Kidney (tissue), 22 donors: ENCODE measurements around the gene PCDH1. TPM values are rescaled to one million over a fixed set of nuclear protein-coding genes. Genes with fewer than 3 reads are reported as not detected.
A peak's percentile ranks its signal among the peaks of the same experiment; 100 is the strongest.
"Not testable (repeated sequence)": the region's sequence is repeated elsewhere in the genome, so short reads cannot be mapped to it uniquely, and the experiment has no call there.

Experiments
- DNase-seq, 5 donors: peaks; one replicate each; pipeline ENCODE4 v3.0.0-alpha.2; 2013 to 2020
- FAIRE-seq: peaks from 2 replicates; lab custom pipeline; 2012; peaks lifted over from hg19 to GRCh38; lab: Jason Lieb, UNC
- H3K27ac ChIP-seq, 2 donors: one replicate each; pipeline ENCODE4 v1.7.0; 2013; ENCODE audit warnings: low read depth in 2 of 2, low read length in 2 of 2, inconsistent platforms in 1 of 2
- H3K27me3 ChIP-seq: one replicate; pipeline ENCODE4 v1.7.1; 2013; ENCODE audit warnings: low read length, inconsistent platforms; ENCODE audit not compliant: control insufficient read depth, insufficient read depth
- H3K36me3 ChIP-seq, 3 donors: one replicate each; pipeline versions ENCODE4 v1.7.0 to v1.7.1; 2013; ENCODE audit warnings: low read length in 3 of 3, control low read depth in 1 of 3, inconsistent platforms in 1 of 3; ENCODE audit not compliant: insufficient read depth in 3 of 3, control insufficient read depth in 2 of 3
- H3K4me1 ChIP-seq, 3 donors: one replicate each; pipeline versions ENCODE4 v1.7.0 to v1.7.1; 2013; ENCODE audit warnings: low read length in 3 of 3, inconsistent platforms in 1 of 3, low read depth in 1 of 3; ENCODE audit not compliant: control insufficient read depth in 2 of 3, insufficient read depth in 2 of 3
- H3K4me3 ChIP-seq, 3 donors: one replicate each; pipeline versions ENCODE4 v1.7.0 to v1.8.1; 2013; ENCODE audit warnings: low read length in 3 of 3, control low read depth in 1 of 3, inconsistent platforms in 1 of 3
- H3K9ac ChIP-seq, 3 donors: one replicate each; pipeline versions ENCODE4 v1.7.0 to v1.7.1; 2013; ENCODE audit warnings: low read length in 3 of 3, control low read depth in 1 of 3, inconsistent platforms in 1 of 3
- H3K9me3 ChIP-seq, 3 donors: one replicate each; pipeline versions ENCODE4 v1.7.0 to v1.7.1; 2013; ENCODE audit warnings: low read length in 3 of 3, control low read depth in 1 of 3, inconsistent platforms in 1 of 3; ENCODE audit not compliant: control insufficient read depth in 2 of 3, insufficient read depth in 1 of 3
- CTCF ChIP-seq: IDR thresholded peaks from 3 replicates; pipeline ENCODE4 v1.5.1; 2012; ENCODE audit warnings: mild to moderate bottlenecking, moderate library complexity, borderline replicate concordance; ENCODE audit not compliant: insufficient read depth; ENCODE audit errors: extremely low read depth
- intact Hi-C: fragments of 100-400 bp; cut with DNase I; formaldehyde crosslinking; loops from one replicate; pipeline ENCODE4 v1.11.1; 2022
- long read RNA-seq, 10 donors: library from polyadenylated mRNA in 1 of 10; unstranded in 1 of 10; transcript quantifications; one replicate each; pipeline ENCODE4 v2.0.0 and lab custom pipeline, GENCODE V29; 2021 to 2026
- polyA plus RNA-seq: library from polyadenylated mRNA; stranded (reverse); fragments of 350-450 nt; fragmentation: Illumina TruSeq; extraction: RNeasy Lipid Tissue Mini Kit (QIAGEN cat#74804); gene quantifications from one replicate; pipeline ENCODE4 v1.2.3, GENCODE V29; 2014; ENCODE audit warnings: low read depth, low replicate concordance; ENCODE audit not compliant: insufficient read depth
- total RNA-seq: library from RNA; stranded (reverse); fragmentation: NEBNext Ultra II Directional; extraction: Animal tissue kit (Norgen Biotek cat#: 25700); gene quantifications from one replicate; pipeline ENCODE4 v1.2.1, GENCODE V29; 2021
- donor health status: control.
- donor health status: control.
- donor health status: control.
- donor health status: control.
- donor health status: control.
- donor health status: DM: yes; HTN: yes; CAD: no.
- donor health status: Normal renal cell carcinoma (clear cell type).

Gene PCDH1
- total RNA-seq (147 TPM), polyA plus RNA-seq (37.3 TPM)
- long read RNA-seq, donor 1, partial matches to known transcripts: 0 of 3 reads
- long read RNA-seq, donor 1, other reads (novel, unspliced or antisense): 0 of 3 reads
- long read RNA-seq, donor 2, full-length matches to known transcripts: 6 of 6 reads
- long read RNA-seq, donor 2, partial matches to known transcripts: 0 of 6 reads
- long read RNA-seq, donor 2, other reads (novel, unspliced or antisense): 0 of 6 reads
- long read RNA-seq, donor 3, full-length matches to known transcripts: 6 of 13 reads
- long read RNA-seq, donor 3, partial matches to known transcripts: 7 of 13 reads
- long read RNA-seq, donor 3, other reads (novel, unspliced or antisense): 0 of 13 reads
- long read RNA-seq, donor 4, full-length matches to known transcripts: 5 of 13 reads
- long read RNA-seq, donor 4, partial matches to known transcripts: 8 of 13 reads
- long read RNA-seq, donor 4, other reads (novel, unspliced or antisense): 0 of 13 reads
- long read RNA-seq, donor 5, partial matches to known transcripts: 0 of 1 reads
- long read RNA-seq, donor 5, other reads (novel, unspliced or antisense): 0 of 1 reads
- long read RNA-seq, donor 6, partial matches to known transcripts: 0 of 3 reads
- long read RNA-seq, donor 6, other reads (novel, unspliced or antisense): 0 of 3 reads
- long read RNA-seq, donor 7, partial matches to known transcripts: 3 of 32 reads
- long read RNA-seq, donor 7, other reads (novel, unspliced or antisense): 25 of 32 reads
- long read RNA-seq, donor 8, partial matches to known transcripts: 0 of 3 reads
- long read RNA-seq, donor 8, other reads (novel, unspliced or antisense): 0 of 3 reads
- long read RNA-seq, donor 9, partial matches to known transcripts: 7 of 10 reads
- long read RNA-seq, donor 9, other reads (novel, unspliced or antisense): 0 of 10 reads
- long read RNA-seq, donor 10, full-length matches to known transcripts: 5 of 5 reads
- long read RNA-seq, donor 10, partial matches to known transcripts: 0 of 5 reads
- long read RNA-seq, donor 10, other reads (novel, unspliced or antisense): 0 of 5 reads

- Histone ChIP-seq H3K4me3 (peak within 1 kb of the TSS; percentile 44 to 95 (median 82)), H3K27me3 (peaks cover 36% of the 10 kb centered on the region), H3K9me3 (no peaks in the 10 kb centered on the region), H3K9ac (peak within 1 kb of the TSS; percentile 37 to 81 (median 77)), H3K36me3 (no peaks in the 10 kb centered on the region), H3K4me1 (peaks cover 0 to 38% (median 13%) of the 10 kb centered on the region in 3 donors), H3K27ac (peak within 1 kb of the TSS; percentile 87 to 97)
- intact Hi-C loops: no loop called here
- no peak for TF ChIP-seq CTCF
- DNase-seq (peak; percentile 45 to 84 (median 66)), FAIRE-seq (no peak)
Observed at GRCh38 chr5:141878186-141878710, at the start of gene PCDH1. Gene PCDH1 (minus strand): TSS chr5:141878410. CDS start chr5:141878262, 148 bp downstream.

- Histone ChIP-seq H3K27me3 (no peaks in the 10 kb centered on the region), H3K9ac (no peak overlapping the region), H3K4me3 (no peak overlapping the region), H3K27ac (no peak overlapping the region), H3K9me3 (no peaks in the 10 kb centered on the region), H3K36me3 (peaks cover 5 to 54% (median 48%) of the 10 kb centered on the region in 3 donors), H3K4me1 (peaks cover 0 to 11% (median 4%) of the 10 kb centered on the region in 3 donors)
- TF ChIP-seq CTCF: no peak
- intact Hi-C loops: no loop called here
- no peak for DNase-seq
- FAIRE-seq: no peak
Observed at GRCh38 chr5:141926434-141926833, 48.2 kb upstream of the PCDH1 start.

GRCh38 chr5:141923448-141924313 lies 45.5 kb upstream of the PCDH1 start, which contains the start of gene DELE1:
Gene DELE1 (plus strand): TSS chr5:141923871. CDS start chr5:141923942, 71 bp downstream.
- no peak for FAIRE-seq
- H3K27me3 ChIP-seq: no peaks in the 10 kb centered on the region
- no peak for TF ChIP-seq CTCF
- peak within 1 kb of the TSS; percentile 79 to 88 (median 87) for H3K4me3 ChIP-seq
- DNase-seq: peak; percentile 94 to 98 (median 97)
- no peaks in the 10 kb centered on the region for H3K9me3 ChIP-seq
- peak within 1 kb of the TSS; percentile 52 to 97 (median 92) for H3K9ac ChIP-seq
- peaks cover 0 to 11% (median 4%) of the 10 kb centered on the region in 3 donors for H3K4me1 ChIP-seq
- intact Hi-C loops: no loop called here
- peaks cover 4 to 28% (median 27%) of the 10 kb centered on the region in 3 donors for H3K36me3 ChIP-seq
- peak within 1 kb of the TSS; percentile 99 for H3K27ac ChIP-seq

GRCh38 chr5:141922827-141923447 lies 44.7 kb upstream of the PCDH1 start:
- H3K9me3 ChIP-seq, FAIRE-seq, intact Hi-C loops, DNase-seq, H3K27me3 ChIP-seq: not testable (repeated sequence)
- Histone ChIP-seq H3K4me3 (peak overlapping the region; percentile 79 to 88 (median 87)), H3K36me3 (peaks cover 3 to 23% (median 19%) of the 10 kb centered on the region in 3 donors), H3K4me1 (peaks cover 0 to 11% (median 4%) of the 10 kb centered on the region in 3 donors), H3K9ac (peak overlapping the region; percentile 7 to 97 (median 92)), H3K27ac (peak overlapping the region; percentile 99)
